Lung (tissue), 12 donors: Measurements from ENCODE around the gene CIAO1. TPM values are rescaled to one million over a fixed set of nuclear protein-coding genes. Genes with fewer than 3 reads are reported as not detected.
A peak's percentile ranks its signal among the peaks of the same experiment; 100 is the strongest.

Experiments used
- ATAC-seq: fragments of 200-7000 bp; cut with Tn5 transposase; one replicate; pipeline ENCODE4 v1.9.1; 2020; ENCODE audit warnings: moderate number of reproducible peaks; ENCODE audit not compliant: insufficient read depth, low FRiP score
- DNase-seq, 3 donors: peaks; one replicate each; pipeline ENCODE4 v3.0.0-alpha.2; 2013 to 2017
- H3K27ac ChIP-seq, 2 donors: one replicate each; pipeline ENCODE4 v1.5.1; 2013; ENCODE audit warnings: mild to moderate bottlenecking in 2 of 2, moderate library complexity in 2 of 2, control low read depth in 1 of 2, inconsistent platforms in 1 of 2, low read depth in 1 of 2, low read length in 1 of 2
- H3K27me3 ChIP-seq, 3 donors: one replicate each; pipeline ENCODE4 v1.5.1; 2013; ENCODE audit warnings: low read length in 2 of 3; ENCODE audit not compliant: control insufficient read depth in 3 of 3, insufficient read depth in 3 of 3
- H3K36me3 ChIP-seq, 4 donors: one replicate each; pipeline ENCODE4 v1.5.1; 2013; ENCODE audit warnings: low read length in 4 of 4, mild to moderate bottlenecking in 1 of 4, moderate library complexity in 1 of 4; ENCODE audit not compliant: control insufficient read depth in 4 of 4, insufficient read depth in 4 of 4
- H3K4me1 ChIP-seq, 5 donors: one replicate each; pipeline ENCODE4 v1.5.1; 2013; ENCODE audit warnings: low read length in 5 of 5, mild to moderate bottlenecking in 2 of 5, moderate library complexity in 1 of 5; ENCODE audit not compliant: control insufficient read depth in 5 of 5, insufficient read depth in 5 of 5
- H3K4me3 ChIP-seq: one replicate; pipeline ENCODE4 v1.5.1; 2013; ENCODE audit warnings: mild to moderate bottlenecking, control low read depth, moderate library complexity
- H3K9ac ChIP-seq, 2 donors: one replicate each; pipeline ENCODE4 v1.5.1; 2013; ENCODE audit warnings: low read length in 2 of 2, control low read depth in 1 of 2; ENCODE audit not compliant: insufficient read depth in 1 of 2
- H3K9me3 ChIP-seq, 4 donors: one replicate each; pipeline ENCODE4 v1.5.1; 2013; ENCODE audit warnings: low read length in 3 of 4, mild to moderate bottlenecking in 1 of 4, moderate library complexity in 1 of 4; ENCODE audit not compliant: control insufficient read depth in 4 of 4, insufficient read depth in 3 of 4
- WGBS, 2 donors: extraction: QIAGEN DNeasy Blood & Tissue Kit; methylation state at CpG; one replicate each; pipeline ENCODE4 v1.1.7; 2013; 5-methylcytosine and 5-hydroxymethylcytosine counted together
- polyA plus RNA-seq, 2 donors: library from polyadenylated mRNA; stranded (reverse); fragments of 200-250 nt; gene quantifications; one replicate each; pipeline ENCODE4 v1.2.1, GENCODE V29; 2013
- total RNA-seq, 2 donors: library from RNA; depleted of rRNA in 1 of 2; stranded (reverse); fragments of >200 nt in 1 of 2; gene quantifications; one replicate each; pipeline ENCODE4 v1.2.1, GENCODE V29; 2014 to 2021
- TF ChIP-seq, protein P1 (sequence below): IDR thresholded peaks from 2 replicates; pipeline ENCODE4 v1.5.1; 2012; ENCODE audit warnings: mild to moderate bottlenecking; ENCODE audit errors: control extremely low read depth, extremely low read depth
- donor health status: control.
- donor health status: control.
- donor health status: Bipolar disorder and iron deficiency.
- donor health status: healthy.
- donor health status: DM: yes; HTN: yes; CAD: no.

Gene CIAO1
- total and polyA plus RNA-seq, 4 donors = 27.9 to 74.3 (median 70.9) TPM

DNA sequence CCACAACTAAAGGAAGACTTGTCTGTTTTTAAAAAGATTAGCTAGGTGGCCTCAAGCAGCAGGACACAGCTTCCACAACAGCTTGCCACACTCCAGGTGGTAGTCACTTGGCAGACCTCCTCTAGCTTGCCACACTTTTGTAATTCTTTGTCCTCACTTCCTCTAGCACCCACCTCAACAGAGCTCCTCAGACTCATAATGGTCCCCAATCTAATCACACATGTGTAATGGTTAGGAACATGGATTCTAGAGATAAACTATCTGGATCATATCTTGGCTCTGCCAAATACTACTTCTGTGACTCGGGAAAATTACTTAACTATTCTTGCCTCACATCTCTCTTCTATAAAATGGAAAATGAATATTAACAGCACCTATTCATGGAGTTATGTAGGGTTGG, 35.8 kb downstream of the CIAO1 start:
- Histone ChIP-seq H3K27me3 (no peaks in the 10 kb centered on the region), H3K27ac (no peak overlapping the region), H3K36me3 (peaks cover 47 to 67% (median 49%) of the 10 kb centered on the region in 4 donors), H3K9ac (no peak overlapping the region), H3K4me3 (no peak overlapping the region), H3K4me1 (peaks cover 4 to 17% (median 12%) of the 10 kb centered on the region in 5 donors), H3K9me3 (no peaks in the 10 kb centered on the region)
- DNase-seq (no peak), ATAC-seq (no peak)
- TF ChIP-seq, protein P1, sequence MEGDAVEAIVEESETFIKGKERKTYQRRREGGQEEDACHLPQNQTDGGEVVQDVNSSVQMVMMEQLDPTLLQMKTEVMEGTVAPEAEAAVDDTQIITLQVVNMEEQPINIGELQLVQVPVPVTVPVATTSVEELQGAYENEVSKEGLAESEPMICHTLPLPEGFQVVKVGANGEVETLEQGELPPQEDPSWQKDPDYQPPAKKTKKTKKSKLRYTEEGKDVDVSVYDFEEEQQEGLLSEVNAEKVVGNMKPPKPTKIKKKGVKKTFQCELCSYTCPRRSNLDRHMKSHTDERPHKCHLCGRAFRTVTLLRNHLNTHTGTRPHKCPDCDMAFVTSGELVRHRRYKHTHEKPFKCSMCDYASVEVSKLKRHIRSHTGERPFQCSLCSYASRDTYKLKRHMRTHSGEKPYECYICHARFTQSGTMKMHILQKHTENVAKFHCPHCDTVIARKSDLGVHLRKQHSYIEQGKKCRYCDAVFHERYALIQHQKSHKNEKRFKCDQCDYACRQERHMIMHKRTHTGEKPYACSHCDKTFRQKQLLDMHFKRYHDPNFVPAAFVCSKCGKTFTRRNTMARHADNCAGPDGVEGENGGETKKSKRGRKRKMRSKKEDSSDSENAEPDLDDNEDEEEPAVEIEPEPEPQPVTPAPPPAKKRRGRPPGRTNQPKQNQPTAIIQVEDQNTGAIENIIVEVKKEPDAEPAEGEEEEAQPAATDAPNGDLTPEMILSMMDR = no peak
- WGBS, 2 donors = 62 to 73% methylated on average over 1 of the region's 1 CpG

- ATAC-seq (no peak), DNase-seq (no peak)
- H3K27ac ChIP-seq = peak overlapping the region in 1 of 2 donors; percentile 95
- peaks cover 21 to 40% (median 28%) of the 10 kb centered on the region in 4 donors for H3K36me3 ChIP-seq
- TF ChIP-seq, protein P1 = no peak
- H3K27me3 ChIP-seq = no peaks in the 10 kb centered on the region
- peaks cover 4 to 17% (median 12%) of the 10 kb centered on the region in 5 donors for H3K4me1 ChIP-seq
- 67 to 79% methylated on average over 11 of the region's 11 CpGs for WGBS, 2 donors
- H3K9me3 ChIP-seq = no peaks in the 10 kb centered on the region
- peak overlapping the region in 1 of 2 donors; percentile 63 for H3K9ac ChIP-seq
- H3K4me3 ChIP-seq = peak overlapping the region; percentile 96
Observed at GRCh38 chr2:96304606-96305005, 38.6 kb downstream of the CIAO1 start.

DNA sequence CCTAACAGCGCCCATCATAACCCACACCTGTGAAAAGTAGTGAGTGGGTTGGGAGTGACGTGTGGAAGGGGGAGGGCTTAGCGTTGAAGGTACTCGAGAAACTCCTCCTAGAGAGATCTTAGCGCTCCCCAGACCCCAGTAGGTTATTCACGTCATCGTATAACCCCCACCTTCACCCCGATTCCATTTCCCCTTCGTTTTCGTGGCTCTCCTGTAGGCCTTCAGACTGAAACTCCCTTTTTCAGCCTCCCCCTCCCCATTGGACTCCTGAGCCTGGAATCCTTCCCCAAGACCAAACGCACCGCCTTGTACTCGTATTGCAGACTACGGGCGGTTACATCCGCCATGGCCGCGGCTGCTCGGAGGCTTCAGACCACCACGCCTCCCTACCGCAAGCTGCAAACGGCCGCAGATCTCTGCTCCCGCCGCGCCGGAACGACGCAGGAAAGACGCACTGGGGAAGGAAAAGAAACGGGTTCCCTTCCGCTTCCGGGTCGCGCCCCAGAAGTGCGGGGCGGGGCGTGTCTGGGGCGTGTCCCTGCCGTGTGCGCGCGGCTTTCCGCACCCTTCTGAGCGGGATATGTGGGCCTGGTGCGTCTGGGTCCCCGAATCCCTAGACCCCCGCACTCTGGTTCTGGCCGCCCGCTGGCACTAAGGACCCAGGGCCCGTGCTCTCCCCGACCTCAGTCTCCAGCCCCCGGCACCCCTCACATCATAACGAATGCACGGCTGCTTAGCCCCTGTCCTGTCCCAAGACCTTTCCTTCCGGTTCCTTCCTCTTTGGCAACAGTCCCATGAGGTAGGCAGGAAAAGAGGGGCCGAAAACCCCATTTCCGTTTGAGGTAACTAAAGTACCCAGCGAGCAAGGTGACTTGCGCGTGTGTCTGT, 39.3 kb downstream of the CIAO1 start, which contains the start of gene SNRNP200:
Gene SNRNP200 (minus strand): TSS at position 456 of the 888 bp plus-strand sequence. CDS start 109 bp downstream, at position 347.
- 1% methylated on average over 61 of the region's 61 CpGs for WGBS, 2 donors
- DNase-seq (peak; percentile 88 to 92 (median 91)), ATAC-seq (peak; percentile 100)
- peak within 1 kb of the TSS; percentile 91 to 95 for H3K27ac ChIP-seq
- no peaks in the 10 kb centered on the region for H3K27me3 ChIP-seq
- peaks cover 18 to 33% (median 24%) of the 10 kb centered on the region in 4 donors for H3K36me3 ChIP-seq
- no peaks in the 10 kb centered on the region for H3K9me3 ChIP-seq
- H3K4me1 ChIP-seq = peaks cover 4 to 17% (median 12%) of the 10 kb centered on the region in 5 donors
- H3K9ac ChIP-seq = peak within 1 kb of the TSS; percentile 89 to 96
- TF ChIP-seq, protein P1 = no peak
- H3K4me3 ChIP-seq = peak within 1 kb of the TSS; percentile 96
